Ovary (tissue), 3 donors: Measurements from ENCODE around the gene KCNIP1.

Experiments
- CTCF ChIP-seq, 3 donors: fragments of 450-650 bp in 2 of 3; fragments of 200-600 bp in 1 of 3; IDR thresholded peaks; one replicate each; pipeline versions ENCODE4 v1.5.1 to v1.8.0; 2016 to 2022; ENCODE audit warnings: antibody characterized with exemption in 3 of 3, mild to moderate bottlenecking in 1 of 3
- POLR2A ChIP-seq: fragments of 450-650 bp; IDR thresholded peaks from one replicate; pipeline ENCODE4 v1.6.1; 2017; ENCODE audit warnings: antibody characterized with exemption, mild to moderate bottlenecking, moderate library complexity
- donor health status: DM: no; HTN: no; CAD: no.

- TF ChIP-seq POLR2A (no peak), CTCF (IDR thresholded peaks at IDR 0.05) (no peak)
These were observed 6.3 kb downstream of the KCNIP1 start for GRCh38 chr5:170510126-170510525.
